ENCODE results near the gene DOCK3. TPM values are rescaled to one million over a fixed set of nuclear protein-coding genes. Genes with fewer than 3 reads are reported as not detected.

DOCK3 gene
- total and polyA plus RNA-seq, 4 donors: 11.0 to 35.7 (median 33.0) TPM

DNA sequence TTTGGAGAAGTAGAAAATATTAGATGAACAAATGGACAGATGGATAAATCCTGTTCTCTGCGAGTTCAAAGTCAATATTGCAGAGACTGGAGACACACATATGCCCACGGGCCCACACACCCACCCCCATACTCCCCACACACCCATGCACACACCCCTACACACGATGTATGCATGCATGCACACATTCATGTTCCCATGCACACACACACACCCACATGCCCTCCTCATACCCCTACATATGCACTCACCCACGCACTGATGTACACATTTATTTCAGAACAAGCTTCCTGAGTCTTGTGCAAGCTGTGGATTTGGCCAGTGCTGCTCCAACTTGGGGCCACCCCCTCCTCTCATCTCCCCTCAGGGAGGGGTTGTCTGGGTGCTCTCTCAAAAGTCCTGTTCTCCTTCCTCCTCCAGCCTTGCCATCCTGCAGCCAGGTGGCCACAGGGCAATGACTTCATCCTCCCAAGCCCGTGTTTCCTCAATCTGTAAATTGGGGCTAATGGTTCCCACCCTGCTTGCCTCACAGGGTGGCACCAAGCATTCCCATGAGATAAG is 41.4 kb upstream of the DOCK3 start:
- 95% methylated on average over 4 of the region's 5 CpGs for WGBS (ENCODE audit: insufficient coverage)
- Histone ChIP-seq H3K4me1 (ENCODE audit: control insufficient read depth, insufficient read depth, low read length) (peaks cover 17% of the 10 kb centered on the region), H3K27me3 (ENCODE audit: control insufficient read depth, insufficient read depth, low read length) (no peaks in the 10 kb centered on the region), H3K27ac (ENCODE audit: low read depth, low read length) (no peak overlapping the region), H3K4me3 (ENCODE audit: low read depth, low read length) (no peak overlapping the region), H3K9me3 (ENCODE audit: control insufficient read depth, insufficient read depth, low read length) (no peaks in the 10 kb centered on the region), H3K36me3 (ENCODE audit: control insufficient read depth, insufficient read depth, low read length) (peaks cover 2% of the 10 kb centered on the region)
- DNase-seq (ENCODE audit: low read depth in 4 of 6, low spot score in 6 of 6): no peak

DNA sequence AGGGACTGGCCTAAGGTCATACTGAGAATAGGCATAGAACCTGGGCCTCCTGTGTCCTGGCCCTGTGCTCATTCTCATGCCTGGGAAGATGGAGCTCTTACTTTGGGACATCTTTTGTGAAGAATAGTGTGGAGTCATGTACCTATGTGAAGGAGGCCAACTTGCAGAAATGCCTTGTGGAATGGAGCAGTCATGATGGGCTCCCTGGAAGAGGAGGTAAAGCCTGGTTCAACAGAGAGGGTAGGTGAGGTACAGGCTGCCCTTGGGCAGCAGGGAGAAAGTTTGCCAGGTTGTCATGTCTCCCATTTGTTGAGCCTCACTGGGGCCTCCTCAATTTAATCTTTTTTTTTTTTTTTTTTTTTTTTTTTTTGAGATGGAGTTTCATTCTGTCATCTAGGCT is 39.7 kb upstream of the DOCK3 start:
- Histone ChIP-seq H3K27me3 (ENCODE audit: control insufficient read depth, insufficient read depth, low read length) (no peaks in the 10 kb centered on the region), H3K4me1 (ENCODE audit: control insufficient read depth, insufficient read depth, low read length) (peaks cover 14% of the 10 kb centered on the region), H3K27ac (ENCODE audit: low read depth, low read length) (no peak overlapping the region), H3K36me3 (ENCODE audit: control insufficient read depth, insufficient read depth, low read length) (peaks cover 2% of the 10 kb centered on the region), H3K9me3 (ENCODE audit: control insufficient read depth, insufficient read depth, low read length) (no peaks in the 10 kb centered on the region), H3K4me3 (ENCODE audit: low read depth, low read length) (no peak overlapping the region)
- DNase-seq (ENCODE audit: low read depth in 4 of 6, low spot score in 6 of 6): no peak

DNA sequence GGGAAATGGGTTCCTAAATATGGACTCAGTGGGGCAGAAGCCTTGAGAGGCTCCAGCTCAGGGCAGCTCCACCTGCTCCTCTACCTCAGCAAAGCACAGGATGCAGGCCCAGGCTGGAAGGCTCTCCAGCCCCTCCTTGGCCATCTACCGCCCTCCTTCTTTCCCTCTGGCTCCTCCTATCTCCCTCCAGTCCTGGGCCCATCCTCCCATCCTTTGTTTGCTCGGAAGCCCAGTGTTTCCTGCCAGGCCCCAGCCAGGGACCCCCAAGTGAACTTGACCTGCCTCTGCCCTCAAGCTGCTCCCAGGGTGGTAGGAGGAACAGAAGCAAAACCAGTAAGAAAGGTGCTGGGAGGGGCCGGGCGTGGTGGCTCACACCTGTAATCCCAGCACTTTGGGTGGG is 37.7 kb upstream of the DOCK3 start:
- Histone ChIP-seq H3K4me1 (ENCODE audit: control insufficient read depth, insufficient read depth, low read length) (peaks cover 6% of the 10 kb centered on the region), H3K4me3 (ENCODE audit: low read depth, low read length) (no peak overlapping the region), H3K36me3 (ENCODE audit: control insufficient read depth, insufficient read depth, low read length) (peaks cover 2% of the 10 kb centered on the region), H3K27ac (ENCODE audit: low read depth, low read length) (no peak overlapping the region), H3K9me3 (ENCODE audit: control insufficient read depth, insufficient read depth, low read length) (no peaks in the 10 kb centered on the region), H3K27me3 (ENCODE audit: control insufficient read depth, insufficient read depth, low read length) (no peaks in the 10 kb centered on the region)
- DNase-seq (ENCODE audit: low read depth in 4 of 6, low spot score in 6 of 6): no peak
- WGBS (ENCODE audit: insufficient coverage): 81% methylated on average over 4 of the region's 4 CpGs

DNA sequence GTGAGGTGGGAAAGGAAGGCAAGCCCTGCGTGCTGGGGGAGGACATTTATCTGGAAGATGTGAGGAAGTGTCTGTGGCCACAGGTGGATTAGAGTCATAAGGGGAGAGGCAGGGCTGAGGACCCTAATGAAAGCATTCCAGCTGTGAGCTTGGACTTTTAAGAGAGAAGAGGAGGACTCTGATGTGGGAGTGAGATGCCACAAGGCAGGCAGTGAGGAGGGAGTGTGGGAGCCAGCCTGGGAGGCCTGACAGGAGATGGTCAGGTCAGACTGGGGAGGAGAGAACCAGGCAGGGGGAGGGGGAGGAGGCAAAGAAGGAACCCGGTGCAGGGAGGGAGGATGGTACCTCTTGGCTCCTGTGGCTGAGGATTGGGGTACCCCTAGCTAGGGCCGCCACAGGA is 36.8 kb upstream of the DOCK3 start:
- no peak for DNase-seq (ENCODE audit: low read depth in 4 of 6, low spot score in 6 of 6)
- Histone ChIP-seq H3K4me1 (ENCODE audit: control insufficient read depth, insufficient read depth, low read length) (peaks cover 6% of the 10 kb centered on the region), H3K9me3 (ENCODE audit: control insufficient read depth, insufficient read depth, low read length) (no peaks in the 10 kb centered on the region), H3K4me3 (ENCODE audit: low read depth, low read length) (no peak overlapping the region), H3K27me3 (ENCODE audit: control insufficient read depth, insufficient read depth, low read length) (no peaks in the 10 kb centered on the region), H3K27ac (ENCODE audit: low read depth, low read length) (no peak overlapping the region), H3K36me3 (ENCODE audit: control insufficient read depth, insufficient read depth, low read length) (peaks cover 2% of the 10 kb centered on the region)
- 71% methylated on average over 3 of the region's 3 CpGs for WGBS (ENCODE audit: insufficient coverage)

DNA sequence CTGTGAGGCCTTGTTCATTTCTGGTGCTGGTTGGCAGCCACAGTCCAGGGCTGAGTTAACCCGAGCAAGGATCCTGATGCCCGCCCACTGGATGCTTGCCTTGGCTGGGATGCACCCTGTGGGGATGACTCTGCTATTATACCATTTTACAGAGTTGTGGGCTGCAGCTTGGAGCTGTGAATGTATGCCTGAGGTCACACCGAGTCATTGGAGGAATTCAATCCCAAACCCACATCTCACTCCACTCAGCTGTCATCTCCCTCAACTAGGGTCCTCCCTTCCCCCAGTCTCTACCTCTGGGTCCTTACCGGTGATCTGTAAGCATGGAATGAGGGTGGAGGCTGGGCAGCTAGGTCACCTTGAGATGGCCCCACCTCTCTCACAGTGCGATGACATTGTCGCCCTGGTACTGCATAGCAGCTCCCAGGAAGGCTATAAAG is 35.7 kb upstream of the DOCK3 start:
- no peak for DNase-seq (ENCODE audit: low read depth in 4 of 6, low spot score in 6 of 6)
- Histone ChIP-seq H3K4me3 (ENCODE audit: low read depth, low read length) (no peak overlapping the region), H3K9me3 (ENCODE audit: control insufficient read depth, insufficient read depth, low read length) (no peaks in the 10 kb centered on the region), H3K27ac (ENCODE audit: low read depth, low read length) (no peak overlapping the region), H3K4me1 (ENCODE audit: control insufficient read depth, insufficient read depth, low read length) (peaks cover 6% of the 10 kb centered on the region), H3K27me3 (ENCODE audit: control insufficient read depth, insufficient read depth, low read length) (no peaks in the 10 kb centered on the region), H3K36me3 (ENCODE audit: control insufficient read depth, insufficient read depth, low read length) (peaks cover 7% of the 10 kb centered on the region)
- WGBS (ENCODE audit: insufficient coverage): 87% methylated on average over 2 of the region's 6 CpGs

DNA sequence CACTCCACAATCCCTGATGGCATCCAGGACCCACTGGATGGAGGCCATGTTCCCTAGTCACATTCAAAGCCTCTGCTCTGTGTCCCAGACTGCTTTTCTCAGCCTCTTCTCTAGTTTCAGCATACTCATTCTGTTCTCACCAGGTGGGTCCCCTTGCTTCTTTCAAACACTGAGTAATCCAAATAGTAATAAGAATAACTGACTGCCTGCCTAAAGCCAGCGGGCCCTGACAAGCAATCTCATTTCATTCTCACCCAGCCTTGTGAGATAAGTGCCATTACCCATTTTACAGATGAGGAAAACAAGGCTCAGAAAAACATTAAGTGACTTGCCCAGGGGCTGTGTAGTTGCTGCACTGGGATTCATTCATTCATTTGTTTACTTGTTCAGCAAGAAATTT is 32.3 kb upstream of the DOCK3 start:
- no CpG with 5 or more reads among the region's 1 CpG for WGBS (ENCODE audit: insufficient coverage)
- Histone ChIP-seq H3K27me3 (ENCODE audit: control insufficient read depth, insufficient read depth, low read length) (no peaks in the 10 kb centered on the region), H3K27ac (ENCODE audit: low read depth, low read length) (no peak overlapping the region), H3K9me3 (ENCODE audit: control insufficient read depth, insufficient read depth, low read length) (no peaks in the 10 kb centered on the region), H3K36me3 (ENCODE audit: control insufficient read depth, insufficient read depth, low read length) (peaks cover 22% of the 10 kb centered on the region), H3K4me1 (ENCODE audit: control insufficient read depth, insufficient read depth, low read length) (peaks cover 2% of the 10 kb centered on the region), H3K4me3 (ENCODE audit: low read depth, low read length) (no peak overlapping the region)
- no peak for DNase-seq (ENCODE audit: low read depth in 4 of 6, low spot score in 6 of 6)

DNA sequence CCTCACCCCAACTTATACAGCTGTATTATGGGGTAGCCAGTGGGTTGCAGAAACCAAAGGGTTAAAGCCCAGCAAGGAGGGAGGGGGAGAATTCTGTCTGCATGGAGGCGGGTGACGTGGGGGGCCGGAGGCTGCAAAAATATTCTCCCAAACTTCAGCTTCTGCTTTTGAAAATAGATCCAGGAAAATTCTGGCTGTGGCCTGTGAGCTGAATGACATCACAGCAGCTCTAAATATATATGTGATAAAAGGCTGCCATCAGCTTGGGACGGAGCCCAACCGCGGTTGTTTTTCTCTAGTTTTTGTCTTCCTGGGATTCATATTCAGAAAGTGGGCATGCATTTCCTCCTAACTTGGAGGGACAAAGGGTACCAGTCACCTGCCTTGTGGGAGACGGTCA is 30.2 kb upstream of the DOCK3 start:
- peak in 1 of 6 donors; percentile 81 for DNase-seq (ENCODE audit: low read depth in 4 of 6, low spot score in 6 of 6)
- 68% methylated on average over 4 of the region's 7 CpGs for WGBS (ENCODE audit: insufficient coverage)
- H3K4me1 ChIP-seq (ENCODE audit: control insufficient read depth, insufficient read depth, low read length): peaks cover 23% of the 10 kb centered on the region
- no peak overlapping the region for H3K27ac ChIP-seq (ENCODE audit: low read depth, low read length)
- peaks cover 20% of the 10 kb centered on the region for H3K36me3 ChIP-seq (ENCODE audit: control insufficient read depth, insufficient read depth, low read length)
- no peak overlapping the region for H3K4me3 ChIP-seq (ENCODE audit: low read depth, low read length)
- H3K27me3 ChIP-seq (ENCODE audit: control insufficient read depth, insufficient read depth, low read length): no peaks in the 10 kb centered on the region
- H3K9me3 ChIP-seq (ENCODE audit: control insufficient read depth, insufficient read depth, low read length): no peaks in the 10 kb centered on the region

DNA sequence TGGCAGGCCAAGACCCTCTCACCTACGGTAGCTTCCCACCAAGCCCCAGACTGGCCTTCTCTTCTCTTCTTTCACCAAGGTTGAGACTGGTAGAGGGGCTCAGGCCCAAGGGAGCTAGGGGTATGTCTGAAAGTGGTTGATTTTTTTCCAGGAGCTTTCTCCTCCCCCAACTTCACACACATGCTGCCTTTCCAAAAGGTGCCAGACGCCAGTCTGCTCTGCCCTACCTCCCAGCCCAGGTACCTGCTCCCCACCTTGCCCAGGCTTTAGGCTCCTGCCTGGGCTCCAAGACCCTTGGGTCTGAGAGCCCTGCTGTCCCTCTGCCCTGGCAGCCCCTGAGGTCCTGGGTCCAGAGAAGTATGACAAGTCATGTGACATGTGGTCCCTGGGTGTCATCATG is 29.3 kb upstream of the DOCK3 start:
- H3K4me1 ChIP-seq (ENCODE audit: control insufficient read depth, insufficient read depth, low read length): peaks cover 32% of the 10 kb centered on the region
- 89% methylated on average over 1 of the region's 2 CpGs for WGBS (ENCODE audit: insufficient coverage)
- no peak overlapping the region for H3K4me3 ChIP-seq (ENCODE audit: low read depth, low read length)
- no peak for DNase-seq (ENCODE audit: low read depth in 4 of 6, low spot score in 6 of 6)
- H3K9me3 ChIP-seq (ENCODE audit: control insufficient read depth, insufficient read depth, low read length): no peaks in the 10 kb centered on the region
- H3K27ac ChIP-seq (ENCODE audit: low read depth, low read length): no peak overlapping the region
- peaks cover 20% of the 10 kb centered on the region for H3K36me3 ChIP-seq (ENCODE audit: control insufficient read depth, insufficient read depth, low read length)
- H3K27me3 ChIP-seq (ENCODE audit: control insufficient read depth, insufficient read depth, low read length): no peaks in the 10 kb centered on the region

DNA sequence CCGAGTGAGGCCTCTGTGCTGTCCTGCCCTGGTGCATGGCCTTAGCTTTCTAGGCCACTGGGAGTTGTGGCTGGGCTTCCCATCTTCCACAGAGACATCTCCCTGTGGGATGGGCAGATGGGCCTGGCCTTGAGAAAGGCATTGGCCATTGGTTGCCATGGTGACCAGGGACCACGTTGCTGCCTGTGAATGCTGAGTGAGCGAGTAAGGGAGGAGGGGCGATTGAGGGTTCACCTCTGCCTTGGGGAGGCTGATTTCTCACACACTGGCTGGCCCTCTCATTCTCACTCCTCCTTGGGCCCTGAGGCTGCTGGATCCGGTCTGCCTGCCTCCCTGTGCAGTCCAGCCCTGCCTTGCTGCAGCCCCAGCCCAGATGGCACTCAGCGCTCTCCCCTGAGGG is 26.4 kb upstream of the DOCK3 start:
- no peaks in the 10 kb centered on the region for H3K9me3 ChIP-seq (ENCODE audit: control insufficient read depth, insufficient read depth, low read length)
- H3K4me3 ChIP-seq (ENCODE audit: low read depth, low read length): no peak overlapping the region
- peaks cover 54% of the 10 kb centered on the region for H3K4me1 ChIP-seq (ENCODE audit: control insufficient read depth, insufficient read depth, low read length)
- H3K27ac ChIP-seq (ENCODE audit: low read depth, low read length): no peak overlapping the region
- peaks cover 18% of the 10 kb centered on the region for H3K36me3 ChIP-seq (ENCODE audit: control insufficient read depth, insufficient read depth, low read length)
- peak in 4 of 6 donors; percentile 23 to 92 (median 54) for DNase-seq (ENCODE audit: low read depth in 4 of 6, low spot score in 6 of 6)
- 10% methylated on average over 2 of the region's 6 CpGs for WGBS (ENCODE audit: insufficient coverage)
- no peaks in the 10 kb centered on the region for H3K27me3 ChIP-seq (ENCODE audit: control insufficient read depth, insufficient read depth, low read length)

DNA sequence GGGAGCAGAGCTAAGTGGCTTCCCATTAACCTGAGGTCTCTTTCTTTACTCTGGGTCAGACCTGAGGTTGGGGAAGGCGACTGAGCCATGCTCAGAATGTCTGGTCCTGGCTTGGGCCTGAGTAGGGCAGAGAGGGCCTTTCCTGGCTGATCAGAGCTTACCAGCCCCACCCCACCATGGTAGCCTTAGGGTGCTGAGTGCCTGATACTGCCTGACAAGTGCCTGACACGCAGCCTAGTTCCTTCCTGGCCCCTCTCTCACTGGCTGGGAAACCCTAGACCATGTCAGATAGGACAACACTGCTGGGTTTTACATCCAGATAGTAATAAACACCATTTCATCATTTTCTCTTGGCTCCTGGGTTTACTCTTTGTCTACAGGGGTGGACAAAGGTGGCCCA is 25.8 kb upstream of the DOCK3 start:
- no peak for DNase-seq (ENCODE audit: low read depth in 4 of 6, low spot score in 6 of 6)
- Histone ChIP-seq H3K4me3 (ENCODE audit: low read depth, low read length) (no peak overlapping the region), H3K27ac (ENCODE audit: low read depth, low read length) (no peak overlapping the region), H3K9me3 (ENCODE audit: control insufficient read depth, insufficient read depth, low read length) (no peaks in the 10 kb centered on the region), H3K36me3 (ENCODE audit: control insufficient read depth, insufficient read depth, low read length) (peaks cover 15% of the 10 kb centered on the region), H3K4me1 (ENCODE audit: control insufficient read depth, insufficient read depth, low read length) (peaks cover 54% of the 10 kb centered on the region), H3K27me3 (ENCODE audit: control insufficient read depth, insufficient read depth, low read length) (no peaks in the 10 kb centered on the region)
- WGBS (ENCODE audit: insufficient coverage): 94% methylated on average over 2 of the region's 2 CpGs
